ENCODE data around the gene ATCAY. TPM values are rescaled to one million over a fixed set of nuclear protein-coding genes. Genes with fewer than 3 reads are reported as not detected.

Gene ATCAY
- total RNA-seq, 1 donor from 2014 or later = 15.8 TPM

DNA sequence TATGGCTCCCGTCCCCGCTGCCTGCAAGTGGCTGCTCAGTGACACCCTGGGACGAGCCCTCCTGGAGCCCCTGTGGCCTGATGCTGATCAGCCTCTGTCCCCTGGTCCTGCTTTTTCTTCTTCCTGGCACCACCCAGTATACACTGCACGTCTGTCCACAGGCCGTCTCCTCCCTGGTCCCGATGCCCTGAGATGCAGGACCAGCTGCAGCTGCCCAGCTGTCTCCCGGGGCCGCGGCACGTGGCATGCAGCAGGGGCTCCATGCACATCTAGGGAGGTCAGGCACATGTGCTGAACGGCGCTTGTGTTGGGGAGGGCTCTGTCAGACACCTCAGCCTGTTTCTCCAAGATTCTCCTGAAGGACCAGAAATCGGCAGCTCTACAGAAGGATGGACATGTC lies 41.8 kb upstream of the ATCAY start:
- H3K4me3 ChIP-seq = no peak overlapping the region
- H3K9me3 Mint-ChIP-seq = peaks cover 9% of the 10 kb centered on the region
- no peaks in the 10 kb centered on the region for H3K9me3 ChIP-seq (ENCODE audit: low read depth)
- no peak for DNase-seq (ENCODE audit: low spot score)
- H2AFZ ChIP-seq (replicated peaks) = no peak overlapping the region
- no peaks in the 10 kb centered on the region for H3K36me3 ChIP-seq
- H3K4me3 Mint-ChIP-seq = no peak overlapping the region
- no peak overlapping the region for H3K9ac ChIP-seq
- H3K27me3 Mint-ChIP-seq (ENCODE audit: insufficient read depth, low read depth) = peaks cover 4% of the 10 kb centered on the region
- peak overlapping the region; percentile 4 for H3K27ac Mint-ChIP-seq
- H3F3A ChIP-seq (ENCODE audit: low read depth) = peaks cover 8% of the 10 kb centered on the region
- H3K27me3 ChIP-seq = no peaks in the 10 kb centered on the region
- no peaks in the 10 kb centered on the region for H3K4me1 ChIP-seq
- H3K27ac ChIP-seq = no peak overlapping the region
- no peak for TF ChIP-seq EZH2 (IDR thresholded peaks at IDR 0.05)
- no peak for TF ChIP-seq EZH2phosphoT487 (IDR thresholded peaks at IDR 0.05)
- no peak for TF ChIP-seq CTCF (IDR thresholded peaks at IDR 0.05)
- no peaks in the 10 kb centered on the region for H3K79me2 ChIP-seq (ENCODE audit: low read depth)
- H3K36me3 Mint-ChIP-seq = no peaks in the 10 kb centered on the region
- H3K4me2 ChIP-seq = no peak overlapping the region
- H4K20me1 ChIP-seq (ENCODE audit: low read depth) = no peaks in the 10 kb centered on the region
- peaks cover 9% of the 10 kb centered on the region for H3K4me1 Mint-ChIP-seq

- TF ChIP-seq EZH2 (IDR thresholded peaks at IDR 0.05) = no peak
- no peak for TF ChIP-seq CTCF (IDR thresholded peaks at IDR 0.05)
- no peak for TF ChIP-seq EZH2phosphoT487 (IDR thresholded peaks at IDR 0.05)
- Histone ChIP-seq H3K9ac (no peak overlapping the region), H3K9me3 (ENCODE audit: low read depth) (no peaks in the 10 kb centered on the region), H4K20me1 (ENCODE audit: low read depth) (no peaks in the 10 kb centered on the region), H3K79me2 (ENCODE audit: low read depth) (no peaks in the 10 kb centered on the region), H3K36me3 (no peaks in the 10 kb centered on the region), H3K27me3 (no peaks in the 10 kb centered on the region), H3F3A (ENCODE audit: low read depth) (peaks cover 8% of the 10 kb centered on the region), H3K4me3 (no peak overlapping the region), H3K4me1 (no peaks in the 10 kb centered on the region), H3K4me2 (no peak overlapping the region), H2AFZ (replicated peaks) (no peak overlapping the region), H3K27ac (no peak overlapping the region)
- Mint-ChIP-seq H3K4me3 (no peak overlapping the region), H3K4me1 (peaks cover 6% of the 10 kb centered on the region), H3K9me3 (peaks cover 9% of the 10 kb centered on the region), H3K36me3 (no peaks in the 10 kb centered on the region), H3K27me3 (ENCODE audit: insufficient read depth, low read depth) (peaks cover 4% of the 10 kb centered on the region), H3K27ac (no peak overlapping the region)
- no peak for DNase-seq (ENCODE audit: low spot score)
Observed at GRCh38 chr19:3839941-3840340, 40.5 kb upstream of the ATCAY start.

- no peak for DNase-seq (ENCODE audit: low spot score)
Observed at GRCh38 chr19:3840804-3841203, 39.7 kb upstream of the ATCAY start.

More at GRCh38 chr19:3840804-3841203, 39.7 kb upstream of the ATCAY start:
- peaks cover 8% of the 10 kb centered on the region for H3F3A ChIP-seq (ENCODE audit: low read depth)
- H2AFZ ChIP-seq (replicated peaks) = no peak overlapping the region
- no peaks in the 10 kb centered on the region for H3K36me3 ChIP-seq
- Mint-ChIP-seq H3K4me1 (peaks cover 6% of the 10 kb centered on the region), H3K36me3 (no peaks in the 10 kb centered on the region), H3K27ac (no peak overlapping the region), H3K4me3 (no peak overlapping the region), H3K27me3 (ENCODE audit: insufficient read depth, low read depth) (peaks cover 4% of the 10 kb centered on the region), H3K9me3 (peaks cover 9% of the 10 kb centered on the region)
- no peaks in the 10 kb centered on the region for H3K4me1 ChIP-seq
- H3K27me3 ChIP-seq = no peaks in the 10 kb centered on the region
- H4K20me1 ChIP-seq (ENCODE audit: low read depth) = no peaks in the 10 kb centered on the region
- H3K9me3 ChIP-seq (ENCODE audit: low read depth) = no peaks in the 10 kb centered on the region
- H3K9ac ChIP-seq = no peak overlapping the region
- no peak overlapping the region for H3K4me3 ChIP-seq
- no peak for TF ChIP-seq EZH2 (IDR thresholded peaks at IDR 0.05)
- no peak for TF ChIP-seq EZH2phosphoT487 (IDR thresholded peaks at IDR 0.05)
- TF ChIP-seq CTCF (IDR thresholded peaks at IDR 0.05) = no peak
- H3K4me2 ChIP-seq = no peak overlapping the region
- H3K79me2 ChIP-seq (ENCODE audit: low read depth) = no peaks in the 10 kb centered on the region
- H3K27ac ChIP-seq = no peak overlapping the region
